ENCODE results near the gene PLAC9.

DNA sequence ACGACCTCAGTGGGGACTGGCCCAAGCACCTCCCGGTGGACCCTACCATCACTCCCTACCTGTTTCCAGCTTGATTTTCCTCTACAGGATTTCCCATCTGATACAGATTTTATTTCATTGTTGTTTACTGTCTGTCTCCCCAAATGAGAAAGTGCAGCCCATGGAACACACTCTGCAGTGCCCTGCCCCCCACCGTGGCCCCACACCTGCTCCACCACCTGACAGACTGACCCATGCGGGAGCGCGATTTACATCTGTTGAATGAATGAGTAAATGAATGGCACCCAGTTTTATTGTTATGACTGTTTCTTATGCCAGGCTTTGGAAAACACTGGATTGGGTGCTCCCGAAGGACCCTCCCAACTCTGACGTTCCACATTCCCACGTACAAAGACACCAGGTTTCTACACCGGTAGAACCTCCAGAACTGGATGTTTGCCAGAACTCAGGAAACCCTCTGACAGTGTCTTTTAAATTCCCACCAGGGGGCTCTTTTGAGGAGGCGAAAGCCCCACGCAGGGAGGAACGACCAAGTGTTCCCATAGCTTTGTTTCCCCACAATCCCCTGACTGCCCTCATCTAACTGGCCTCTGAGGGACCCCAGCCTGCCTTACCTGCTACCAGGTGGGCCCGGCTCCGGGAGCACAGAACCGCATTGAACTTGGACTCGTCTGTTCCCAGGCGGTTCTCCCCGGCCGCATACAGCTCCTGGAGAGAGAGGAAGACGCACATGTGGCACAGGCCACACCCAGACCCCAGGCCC is 29.0 kb downstream of the PLAC9 start:
- TF ChIP-seq, protein P1, sequence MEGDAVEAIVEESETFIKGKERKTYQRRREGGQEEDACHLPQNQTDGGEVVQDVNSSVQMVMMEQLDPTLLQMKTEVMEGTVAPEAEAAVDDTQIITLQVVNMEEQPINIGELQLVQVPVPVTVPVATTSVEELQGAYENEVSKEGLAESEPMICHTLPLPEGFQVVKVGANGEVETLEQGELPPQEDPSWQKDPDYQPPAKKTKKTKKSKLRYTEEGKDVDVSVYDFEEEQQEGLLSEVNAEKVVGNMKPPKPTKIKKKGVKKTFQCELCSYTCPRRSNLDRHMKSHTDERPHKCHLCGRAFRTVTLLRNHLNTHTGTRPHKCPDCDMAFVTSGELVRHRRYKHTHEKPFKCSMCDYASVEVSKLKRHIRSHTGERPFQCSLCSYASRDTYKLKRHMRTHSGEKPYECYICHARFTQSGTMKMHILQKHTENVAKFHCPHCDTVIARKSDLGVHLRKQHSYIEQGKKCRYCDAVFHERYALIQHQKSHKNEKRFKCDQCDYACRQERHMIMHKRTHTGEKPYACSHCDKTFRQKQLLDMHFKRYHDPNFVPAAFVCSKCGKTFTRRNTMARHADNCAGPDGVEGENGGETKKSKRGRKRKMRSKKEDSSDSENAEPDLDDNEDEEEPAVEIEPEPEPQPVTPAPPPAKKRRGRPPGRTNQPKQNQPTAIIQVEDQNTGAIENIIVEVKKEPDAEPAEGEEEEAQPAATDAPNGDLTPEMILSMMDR (IDR thresholded peaks at IDR 0.05; ENCODE audit: low read length): no peak
- no peak for TF ChIP-seq EZH2phosphoT487 (IDR thresholded peaks at IDR 0.05; ENCODE audit: low read length)

Data from MM.1S (cell line).